Posterior vena cava (tissue), 2 donors: ENCODE data around the gene HOXD8. TPM values are rescaled to one million over a fixed set of nuclear protein-coding genes. Genes with fewer than 3 reads are reported as not detected.

Source experiments
- DNase-seq: peaks from one replicate; pipeline ENCODE4 v3.0.0-alpha.2; 2020; ENCODE audit warnings: low spot score
- intact Hi-C, 2 donors: fragments of 100-400 bp; cut with DNase I; formaldehyde crosslinking; loops; one replicate each; pipeline versions ENCODE4 v1.14.1 to v1.14.2; 2022 to 2023
- total RNA-seq, 2 donors: library from RNA; stranded (reverse); fragmentation: NEBNext Ultra II Directional; extraction: Animal tissue kit (Norgen Biotek cat#: 25700); gene quantifications; one replicate each; pipeline ENCODE4 v1.2.1, GENCODE V29; 2021
- donor health status: DM: yes; HTN: yes; CAD: no.
- donor health status: DM: yes; HTN: yes; CAD: no.

Gene HOXD8
- total RNA-seq, 2 donors from 2014 or later = 30.6 to 31.3 TPM

DNA sequence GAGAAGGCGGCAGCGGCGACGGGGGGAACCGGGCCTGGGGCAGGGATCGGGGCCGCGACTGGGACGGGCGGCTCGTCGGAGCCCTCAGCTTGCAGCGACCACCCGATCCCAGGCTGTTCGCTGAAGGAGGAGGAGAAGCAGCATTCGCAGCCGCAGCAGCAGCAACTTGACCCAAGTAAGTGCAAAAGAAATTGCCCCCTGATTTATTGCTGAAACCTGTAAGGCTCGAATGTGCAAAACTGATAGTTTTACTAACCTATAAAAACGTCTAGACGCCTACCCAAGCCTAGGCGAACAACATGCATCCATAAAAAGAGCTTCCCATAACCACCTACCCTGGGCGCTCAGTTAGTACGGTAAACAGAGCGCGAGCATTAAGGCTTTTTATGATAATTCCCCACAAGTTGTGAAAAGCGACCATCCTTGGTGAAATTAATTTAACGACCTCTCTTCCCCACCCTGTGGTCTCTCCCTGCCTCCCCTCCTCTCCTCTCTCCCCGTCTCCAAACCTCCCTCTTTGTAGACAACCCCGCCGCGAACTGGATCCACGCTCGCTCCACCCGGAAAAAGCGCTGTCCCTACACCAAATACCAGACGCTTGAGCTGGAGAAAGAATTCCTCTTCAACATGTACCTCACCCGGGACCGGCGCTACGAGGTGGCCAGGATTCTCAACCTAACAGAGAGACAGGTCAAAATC is 5.9 kb upstream of the HOXD8 start:
- peak; percentile 74 for DNase-seq
- intact Hi-C loops = loop anchor here in 1 of 2 donors (2.0 kb wide), 1 partner anchor 689 kb away; no protein-coding TSS in a partner anchor

DNA sequence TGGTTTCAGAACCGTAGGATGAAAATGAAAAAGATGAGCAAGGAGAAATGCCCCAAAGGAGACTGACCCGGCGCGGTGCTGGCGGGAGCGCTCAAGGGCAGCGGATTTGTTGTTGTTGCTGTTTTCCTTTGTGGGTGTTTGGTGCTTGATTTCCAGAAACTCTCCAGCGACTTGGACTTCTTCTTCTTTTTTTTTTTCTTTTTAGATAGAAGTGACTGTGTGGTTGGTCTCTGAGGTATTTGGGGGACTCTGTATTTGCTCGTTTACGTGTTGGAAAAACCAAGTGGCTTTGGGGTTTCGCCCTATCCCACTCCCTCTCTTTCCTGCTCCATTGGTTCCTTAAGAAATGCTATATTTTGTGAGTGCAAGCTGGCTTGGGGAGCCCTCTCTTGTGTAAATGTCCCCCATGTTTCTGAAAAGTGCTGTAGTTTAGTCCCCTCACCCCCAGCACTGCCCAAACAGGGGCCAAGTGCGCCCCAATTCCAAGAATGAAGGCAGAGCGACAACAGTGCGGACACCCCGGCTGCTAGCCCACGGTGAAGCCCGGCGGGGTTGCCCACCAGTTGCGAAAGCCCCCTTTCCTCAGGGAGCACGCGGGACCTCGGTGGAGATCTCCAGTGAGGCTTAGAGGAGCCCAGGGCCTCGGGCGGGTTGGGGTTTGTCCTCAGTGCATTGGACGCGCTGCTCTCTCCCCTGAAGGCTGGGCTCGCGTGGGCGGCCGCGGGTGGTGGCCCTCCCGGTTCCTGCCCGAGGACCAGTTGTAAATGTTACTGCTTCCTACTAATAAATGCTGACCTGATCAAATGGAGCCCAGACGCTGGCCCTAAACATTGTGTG is 5.2 kb upstream of the HOXD8 start:
- peak; percentile 73 for DNase-seq

GRCh38 chr2:176124947-176125771 is 4.3 kb upstream of the HOXD8 start:
- no peak for DNase-seq
- intact Hi-C loops = loop anchor here (2.0 to 5.0 kb wide), 4 partner anchors 687 to 1037 kb away; no protein-coding TSS in a partner anchor

More for the DNA sequence above, 5.2 kb upstream of the HOXD8 start:
- intact Hi-C loops = loop anchor here in 1 of 2 donors (2.0 kb wide), 1 partner anchor 688 kb away; no protein-coding TSS in a partner anchor

DNA sequence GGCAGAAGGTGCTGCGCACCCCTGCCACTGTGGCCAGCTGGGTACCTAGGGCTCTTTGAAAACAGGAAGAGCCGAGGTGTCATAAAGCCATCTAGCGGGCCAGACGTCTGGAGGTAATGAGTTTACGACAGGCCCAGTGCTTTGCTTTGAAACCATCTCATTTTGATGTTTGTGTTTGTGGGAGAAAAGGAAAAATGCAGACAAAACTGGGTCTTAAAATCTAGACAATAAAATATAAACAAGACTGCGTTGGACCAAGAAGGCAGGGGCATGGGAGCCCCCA is 3.8 kb upstream of the HOXD8 start:
- intact Hi-C loops = loop anchor here (2.0 to 5.0 kb wide), 4 partner anchors 687 to 1037 kb away; no protein-coding TSS in a partner anchor
- no peak for DNase-seq

- intact Hi-C loops = loop anchor here in 1 of 2 donors (5.0 kb wide), 3 partner anchors 685 to 1035 kb away; no protein-coding TSS in a partner anchor
- DNase-seq = no peak
Observed at GRCh38 chr2:176126929-176127773, 2.4 kb upstream of the HOXD8 start.

- intact Hi-C loops = loop anchor here (2.0 to 5.0 kb wide), 4 partner anchors 685 to 1035 kb away; no protein-coding TSS in a partner anchor
- no peak for DNase-seq
Observed at GRCh38 chr2:176127774-176128072, 1.8 kb upstream of the HOXD8 start.

GRCh38 chr2:176128172-176128981 is 1.1 kb upstream of the HOXD8 start:
- intact Hi-C loops = loop anchor here (2.0 to 5.0 kb wide), 4 partner anchors 684 to 1034 kb away; no protein-coding TSS in a partner anchor
- peak; percentile 83 for DNase-seq

GRCh38 chr2:176129813-176130146 is 275 bp downstream of the HOXD8 start:
- intact Hi-C loops = loop anchor here (2.0 to 5.0 kb wide), 4 partner anchors 683 to 1033 kb away; no protein-coding TSS in a partner anchor
- peak; percentile 86 for DNase-seq

- DNase-seq = peak; percentile 83
- intact Hi-C loops = no loop called here
Observed at GRCh38 chr2:176130147-176130956, 847 bp downstream of the HOXD8 start.

DNA sequence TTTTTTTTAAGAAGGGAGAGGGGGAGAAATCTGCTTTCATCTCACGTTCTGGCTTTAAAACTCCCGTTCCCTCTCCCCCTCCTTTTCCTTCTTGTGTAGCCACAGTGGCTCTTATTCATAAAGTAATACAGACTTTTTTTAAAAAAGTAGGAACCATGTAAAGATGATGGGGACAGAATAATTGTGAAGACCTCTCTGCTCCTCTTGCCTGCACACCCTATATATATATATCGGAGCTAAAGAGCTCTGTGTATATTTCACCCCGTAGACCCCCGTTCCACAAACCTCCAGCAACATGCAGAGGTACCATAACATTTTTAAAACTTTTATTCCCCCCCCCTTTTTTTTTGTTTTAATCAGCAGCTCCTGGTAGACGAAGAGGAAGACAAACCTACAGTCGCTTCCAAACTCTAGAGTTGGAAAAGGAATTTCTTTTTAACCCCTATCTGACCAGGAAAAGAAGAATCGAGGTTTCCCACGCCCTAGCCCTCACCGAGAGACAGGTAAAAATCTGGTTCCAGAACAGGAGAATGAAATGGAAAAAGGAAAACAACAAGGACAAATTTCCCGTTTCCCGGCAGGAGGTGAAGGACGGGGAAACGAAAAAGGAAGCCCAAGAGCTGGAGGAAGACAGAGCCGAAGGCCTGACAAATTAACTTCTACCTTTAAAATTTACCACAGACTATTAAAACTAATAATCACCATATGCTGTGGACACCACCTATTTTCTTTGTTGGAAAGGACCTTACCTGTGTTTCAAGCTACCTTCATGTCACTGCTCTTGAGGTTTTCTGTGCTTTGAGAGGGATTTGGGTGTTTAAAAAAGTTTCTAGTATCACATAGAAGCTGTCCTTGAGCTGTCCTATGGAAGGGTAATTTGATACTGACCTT is 1.7 kb downstream of the HOXD8 start:
- intact Hi-C loops = no loop called here
- DNase-seq = no peak

DNA sequence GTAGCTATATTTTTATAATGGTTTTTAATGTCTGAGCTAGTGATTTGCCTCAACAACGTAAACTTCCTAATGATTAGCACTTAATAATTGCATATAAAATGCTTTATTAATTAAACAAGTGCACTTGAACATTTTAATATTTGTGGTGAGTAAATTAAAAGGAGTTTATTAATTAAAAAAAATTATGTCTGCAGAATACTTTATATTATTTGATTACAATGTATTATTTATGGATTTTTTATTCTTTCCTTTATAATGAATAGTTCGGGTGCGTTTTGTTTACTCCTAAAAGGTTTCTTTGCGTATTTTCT is 2.3 kb downstream of the HOXD8 start:
- no peak for DNase-seq
- intact Hi-C loops = no loop called here

- no peak for DNase-seq
- intact Hi-C loops = no loop called here
Observed at GRCh38 chr2:176132205-176133171, 3.0 kb downstream of the HOXD8 start.

DNA sequence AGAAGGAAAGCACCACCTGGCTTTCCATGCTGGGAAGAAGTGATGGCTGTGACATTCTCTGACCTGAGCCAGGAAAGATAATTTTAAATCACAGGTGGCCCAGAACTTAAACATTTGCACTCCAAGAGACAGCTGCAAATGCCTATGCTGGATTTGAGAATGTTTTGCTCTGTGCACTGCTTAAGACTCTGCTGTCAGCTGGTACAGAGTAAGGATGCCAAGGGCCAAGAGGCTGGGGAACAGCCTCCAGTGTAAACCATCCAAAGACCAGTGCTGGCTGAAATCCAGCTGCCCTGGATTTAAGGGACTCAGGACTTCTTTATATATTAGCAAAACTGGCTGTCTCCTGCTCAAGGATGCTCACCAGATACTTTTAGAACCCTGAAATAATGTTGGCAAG is 3.9 kb downstream of the HOXD8 start:
- no peak for DNase-seq
- intact Hi-C loops = no loop called here

DNA sequence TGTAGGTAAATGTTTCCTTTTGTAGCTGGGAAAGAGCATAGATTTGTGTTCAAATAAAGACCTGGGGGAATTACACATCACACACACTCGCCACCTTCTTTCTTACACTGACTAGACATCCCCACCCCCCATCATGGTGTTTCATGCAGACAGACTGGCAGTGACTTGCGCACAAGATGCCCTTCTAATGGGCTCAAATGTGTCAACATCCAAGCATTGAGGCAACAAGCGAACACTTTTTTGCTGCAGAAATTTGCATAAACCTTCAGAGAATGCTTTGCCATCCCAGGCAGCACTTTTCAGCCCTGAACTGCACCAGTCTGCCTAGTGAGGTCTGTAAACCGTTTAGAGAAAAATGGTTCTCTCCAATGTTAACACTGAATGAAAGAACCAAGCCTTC is 4.5 kb downstream of the HOXD8 start:
- DNase-seq = no peak
- intact Hi-C loops = no loop called here

- intact Hi-C loops = loop anchor here (5.0 kb wide), 1 partner anchor 502 kb away; no protein-coding TSS in a partner anchor
- no peak for DNase-seq
Observed at GRCh38 chr2:176135035-176135440, 5.5 kb downstream of the HOXD8 start.
